CD4-positive, alpha-beta memory T cell (primary cell): ENCODE results near the gene HOXD10. TPM values are rescaled to one million over a fixed set of nuclear protein-coding genes. Genes with fewer than 3 reads are reported as not detected.

ENCODE experiments used
- CTCF ChIA-PET: fragments of 350-600 bp; sonication (Branson Sonifier 250); formaldehyde crosslinking; loops from one replicate; lab custom pipeline; 2021; ENCODE audit warnings: inconsistent platforms; ENCODE audit not compliant: partially characterized antibody; lab: Charles Lee
- POLR2A ChIA-PET: fragments of 350-600 bp; sonication (Branson Sonifier 250); formaldehyde crosslinking; loops from one replicate; lab custom pipeline; 2021; ENCODE audit not compliant: partially characterized antibody; lab: Charles Lee
- DNase-seq, 5 donors: peaks; one replicate each; pipeline versions ENCODE4 v3.0.0 to v3.0.0-alpha.2; 2020 to 2022; ENCODE audit warnings: mixed read lengths in 1 of 5
- H3K27ac ChIP-seq: one replicate; pipeline ENCODE4 v1.7.0; 2013; ENCODE audit warnings: low read depth, low read length
- H3K27me3 ChIP-seq: 2 replicates; pipeline ENCODE4 v1.7.0; 2013; ENCODE audit warnings: mild to moderate bottlenecking, low read length, moderate library complexity; ENCODE audit not compliant: insufficient read depth
- H3K36me3 ChIP-seq: 2 replicates; pipeline ENCODE4 v1.7.0; 2013; ENCODE audit warnings: mild to moderate bottlenecking, low read length, moderate library complexity; ENCODE audit not compliant: insufficient read depth
- H3K4me1 ChIP-seq: 2 replicates; pipeline ENCODE4 v1.7.0; 2013; ENCODE audit warnings: mild to moderate bottlenecking, low read length, moderate library complexity; ENCODE audit not compliant: insufficient read depth
- H3K4me3 ChIP-seq, 2 donors: one replicate each; pipeline ENCODE4 v1.7.0; 2013; ENCODE audit warnings: low read length in 2 of 2, mild to moderate bottlenecking in 1 of 2
- H3K9me3 ChIP-seq, 2 donors: one replicate each; pipeline ENCODE4 v1.7.0; 2013; ENCODE audit warnings: low read length in 2 of 2, control low read depth in 1 of 2; ENCODE audit not compliant: control insufficient read depth in 1 of 2
- H3K27ac Mint-ChIP-seq, 7 donors: one replicate each; pipeline ENCODE4 v1.8.0; 2020 to 2021; ENCODE audit warnings: mixed read lengths in 7 of 7, mild to moderate bottlenecking in 6 of 7, inconsistent platforms in 3 of 7, moderate library complexity in 3 of 7
- H3K27me3 Mint-ChIP-seq, 2 donors: one replicate each; pipeline ENCODE4 v1.8.0; 2020 to 2021; ENCODE audit warnings: mixed read lengths in 2 of 2
- H3K36me3 Mint-ChIP-seq, 2 donors: one replicate each; pipeline ENCODE4 v1.8.0; 2020 to 2021; ENCODE audit warnings: mixed read lengths in 2 of 2, inconsistent platforms in 1 of 2, mild to moderate bottlenecking in 1 of 2
- H3K4me1 Mint-ChIP-seq, 4 donors: one replicate each; pipeline ENCODE4 v1.8.0; 2020 to 2021; ENCODE audit warnings: mixed read lengths in 4 of 4, mild to moderate bottlenecking in 1 of 4
- H3K4me3 Mint-ChIP-seq, 8 donors: one replicate each; pipeline ENCODE4 v1.8.0; 2020 to 2021; ENCODE audit warnings: mixed read lengths in 8 of 8, mild to moderate bottlenecking in 7 of 8, moderate library complexity in 6 of 8, inconsistent platforms in 3 of 8
- H3K9me3 Mint-ChIP-seq, 8 donors: one replicate each; pipeline ENCODE4 v1.8.0; 2020 to 2021; ENCODE audit warnings: mixed read lengths in 8 of 8, mild to moderate bottlenecking in 5 of 8, inconsistent platforms in 3 of 8, moderate library complexity in 1 of 8
- intact Hi-C: fragments of 100-400 bp; cut with micrococcal nuclease; formaldehyde crosslinking; loops from one replicate; pipeline ENCODE4 v1.15.1; 2023
- polyA plus RNA-seq, 2 donors: library from polyadenylated mRNA; unstranded; fragments of 300-500 nt; fragmentation: Illumina TruSeq; gene quantifications; one replicate each; pipeline ENCODE4 v1.2.3, GENCODE V29; 2021
- total RNA-seq, 2 experiments: library from RNA; stranded (reverse); gene quantifications; one replicate each; pipeline ENCODE4 v1.2.3, GENCODE V29; 2021

Gene HOXD10
- total and polyA plus RNA-seq, 4 experiments from 2014 or later: not detected

GRCh38 chr2:176127774-176128072 lies 11.1 kb downstream of the HOXD10 start:
- Mint-ChIP-seq H3K27me3 (peaks cover 63 to 64% of the 10 kb centered on the region in 2 donors), H3K36me3 (peaks cover 0 to 5% of the 10 kb centered on the region in 2 donors), H3K4me3 (peak overlapping the region in 2 of 8 donors; percentile 63 to 68), H3K4me1 (peaks cover 14 to 47% (median 29%) of the 10 kb centered on the region in 4 donors), H3K9me3 (peaks cover 0 to 44% (median 11%) of the 10 kb centered on the region in 8 donors), H3K27ac (peak overlapping the region in 3 of 7 donors; percentile 6 to 89 (median 25))
- intact Hi-C loops: loop anchor here (1.0 to 5.0 kb wide), 7 partner anchors 328 to 1289 kb away; no protein-coding TSS in a partner anchor
- H3K9me3 ChIP-seq: no peaks in the 10 kb centered on the region
- no peak for DNase-seq
- H3K4me3 ChIP-seq: no peak overlapping the region
- ChIA-PET CTCF (interaction anchor here (0.6 to 4.3 kb wide), 28 partner anchors 8 to 1636 kb away, joined by 3 to 127 read pairs (median 5); no protein-coding TSS in a partner anchor), POLR2A (interaction anchor here (2.2 kb wide), 1 partner anchor 327 kb away, joined by 12 read pairs; no protein-coding TSS in a partner anchor)
- no peaks in the 10 kb centered on the region for H3K36me3 ChIP-seq
- H3K4me1 ChIP-seq: peaks cover 37% of the 10 kb centered on the region
- peaks cover 79% of the 10 kb centered on the region for H3K27me3 ChIP-seq
- H3K27ac ChIP-seq: no peak overlapping the region

GRCh38 chr2:176128172-176128981 lies 11.8 kb downstream of the HOXD10 start:
- CTCF ChIA-PET: interaction anchor here (0.6 to 4.3 kb wide), 14 partner anchors 8 to 1428 kb away, joined by 3 to 127 read pairs (median 6); no protein-coding TSS in a partner anchor
- Histone ChIP-seq H3K4me1 (peaks cover 34% of the 10 kb centered on the region), H3K9me3 (no peaks in the 10 kb centered on the region), H3K27ac (no peak overlapping the region), H3K27me3 (peaks cover 85% of the 10 kb centered on the region), H3K36me3 (no peaks in the 10 kb centered on the region), H3K4me3 (no peak overlapping the region)
- peaks cover 0 to 46% (median 13%) of the 10 kb centered on the region in 8 donors for H3K9me3 Mint-ChIP-seq
- no peak for DNase-seq
- H3K36me3 Mint-ChIP-seq: peaks cover 0 to 5% of the 10 kb centered on the region in 2 donors
- peaks cover 14 to 49% (median 31%) of the 10 kb centered on the region in 4 donors for H3K4me1 Mint-ChIP-seq
- intact Hi-C loops: loop anchor here (5.0 kb wide), 1 partner anchor 1034 kb away; no protein-coding TSS in a partner anchor
- H3K27ac Mint-ChIP-seq: peak overlapping the region in 6 of 7 donors; percentile 26 to 89 (median 68)
- POLR2A ChIA-PET: no interaction called here
- H3K4me3 Mint-ChIP-seq: peak overlapping the region; percentile 48 to 82 (median 66)
- peaks cover 67 to 70% of the 10 kb centered on the region in 2 donors for H3K27me3 Mint-ChIP-seq

GRCh38 chr2:176128982-176129796 lies 12.6 kb downstream of the HOXD10 start, which contains the start of gene HOXD8:
Gene HOXD8, plus strand, starts transcription at chr2:176129705. Its CDS starts 662 bp downstream, at chr2:176130367.
- ChIA-PET CTCF (interaction anchor here (3.6 to 4.3 kb wide), 3 partner anchors 325 to 1020 kb away, joined by 30 to 127 read pairs (median 72); no protein-coding TSS in a partner anchor), POLR2A (no interaction called here)
- peak within 1 kb of the TSS in 5 of 7 donors; percentile 42 to 89 (median 87) for H3K27ac Mint-ChIP-seq
- peaks cover 34% of the 10 kb centered on the region for H3K4me1 ChIP-seq
- H3K9me3 Mint-ChIP-seq: peaks cover 0 to 39% (median 13%) of the 10 kb centered on the region in 8 donors
- H3K27me3 Mint-ChIP-seq: peaks cover 68 to 71% of the 10 kb centered on the region in 2 donors
- H3K4me3 ChIP-seq: no peak within 1 kb of the TSS
- intact Hi-C loops: loop anchor here (5.0 kb wide), 1 partner anchor 1033 kb away; no protein-coding TSS in a partner anchor
- peaks cover 84% of the 10 kb centered on the region for H3K27me3 ChIP-seq
- H3K27ac ChIP-seq: no peak within 1 kb of the TSS
- H3K4me3 Mint-ChIP-seq: peak within 1 kb of the TSS; percentile 48 to 82 (median 70)
- H3K9me3 ChIP-seq: no peaks in the 10 kb centered on the region
- peaks cover 14 to 42% (median 27%) of the 10 kb centered on the region in 4 donors for H3K4me1 Mint-ChIP-seq
- H3K36me3 Mint-ChIP-seq: peaks cover 0 to 3% of the 10 kb centered on the region in 2 donors
- DNase-seq: no peak
- no peaks in the 10 kb centered on the region for H3K36me3 ChIP-seq

GRCh38 chr2:176129813-176130146 lies 13.2 kb downstream of the HOXD10 start:
- Histone ChIP-seq H3K9me3 (no peaks in the 10 kb centered on the region), H3K36me3 (no peaks in the 10 kb centered on the region), H3K4me3 (no peak overlapping the region), H3K27me3 (peaks cover 84% of the 10 kb centered on the region), H3K27ac (no peak overlapping the region), H3K4me1 (peaks cover 34% of the 10 kb centered on the region)
- CTCF ChIA-PET: interaction anchor here (1.3 to 4.4 kb wide), 5 partner anchors 318 to 1019 kb away, joined by 3 to 127 read pairs (median 30); no protein-coding TSS in a partner anchor
- Mint-ChIP-seq H3K4me3 (peak overlapping the region in 6 of 8 donors; percentile 17 to 67 (median 51)), H3K4me1 (peaks cover 14 to 42% (median 27%) of the 10 kb centered on the region in 4 donors), H3K36me3 (peaks cover 0 to 3% of the 10 kb centered on the region in 2 donors), H3K27ac (no peak overlapping the region), H3K9me3 (peaks cover 0 to 39% (median 13%) of the 10 kb centered on the region in 8 donors), H3K27me3 (peaks cover 68 to 70% of the 10 kb centered on the region in 2 donors)
- POLR2A ChIA-PET: no interaction called here
- intact Hi-C loops: loop anchor here (5.0 kb wide), 2 partner anchors 127 to 1033 kb away; partner anchors contain the start of gene LNPK
- DNase-seq: no peak

- Histone ChIP-seq H3K36me3 (no peaks in the 10 kb centered on the region), H3K9me3 (no peaks in the 10 kb centered on the region), H3K27ac (no peak overlapping the region), H3K27me3 (peaks cover 84% of the 10 kb centered on the region), H3K4me1 (peaks cover 34% of the 10 kb centered on the region), H3K4me3 (no peak overlapping the region)
- CTCF ChIA-PET: interaction anchor here (0.5 to 4.4 kb wide), 9 partner anchors 10 to 1018 kb away, joined by 3 to 32 read pairs (median 6); no protein-coding TSS in a partner anchor
- Mint-ChIP-seq H3K9me3 (peaks cover 0 to 39% (median 14%) of the 10 kb centered on the region in 8 donors), H3K4me1 (peaks cover 15 to 48% (median 28%) of the 10 kb centered on the region in 4 donors), H3K4me3 (peak overlapping the region in 7 of 8 donors; percentile 50 to 82 (median 72)), H3K27ac (peak overlapping the region in 1 of 7 donors; percentile 88), H3K36me3 (peaks cover 3% of the 10 kb centered on the region in 2 donors), H3K27me3 (peaks cover 68 to 71% of the 10 kb centered on the region in 2 donors)
- DNase-seq: peak in 1 of 5 donors; percentile 49
- intact Hi-C loops: loop anchor here (5.0 kb wide), 1 partner anchor 128 kb away; the partner anchor contains the start of gene LNPK
- POLR2A ChIA-PET: interaction anchor here (1.0 kb wide), 1 partner anchor 35 kb away, joined by 5 read pairs; no protein-coding TSS in a partner anchor
These were observed 13.8 kb downstream of the HOXD10 start for GRCh38 chr2:176130147-176130956.
